HG03175 (cell line): ENCODE results near the gene ABHD17A.

Experiments used
- ATAC-seq: cut with Tn5 transposase; IDR thresholded peaks from one replicate; pipeline ENCODE4 v1.9.1; 2021; ENCODE audit warnings: mild to moderate bottlenecking, moderate library complexity; ENCODE audit not compliant: unreplicated experiment

The ABHD17A gene

GRCh38 chr19:1841209-1841924, 43.9 kb downstream of the ABHD17A start:
- no peak for ATAC-seq

GRCh38 chr19:1840541-1841115, 44.7 kb downstream of the ABHD17A start:
- no peak for ATAC-seq

- ATAC-seq, result no peak
Observed at GRCh38 chr19:1839658-1840540, 45.4 kb downstream of the ABHD17A start.

- ATAC-seq, result no peak
Observed at GRCh38 chr19:1837625-1838105, 47.6 kb downstream of the ABHD17A start.

GRCh38 chr19:1837222-1837565, 48.1 kb downstream of the ABHD17A start:
- ATAC-seq, result no peak

- no peak for ATAC-seq
Observed at GRCh38 chr19:1836458-1837221, 48.7 kb downstream of the ABHD17A start.

GRCh38 chr19:1833540-1833939, 51.8 kb downstream of the ABHD17A start:
- ATAC-seq, result no peak

- no peak for ATAC-seq
Observed at GRCh38 chr19:1832046-1832663, 53.1 kb downstream of the ABHD17A start.

- no peak for ATAC-seq
Observed at GRCh38 chr19:1830978-1831377, 54.3 kb downstream of the ABHD17A start.

GRCh38 chr19:1830568-1830967, 54.7 kb downstream of the ABHD17A start:
- ATAC-seq, result no peak

GRCh38 chr19:1829958-1830357, 55.3 kb downstream of the ABHD17A start:
- ATAC-seq, result no peak

GRCh38 chr19:1828279-1829238, 56.7 kb downstream of the ABHD17A start:
- no peak for ATAC-seq

- ATAC-seq, result no peak
Observed at GRCh38 chr19:1827566-1828278, 57.6 kb downstream of the ABHD17A start.
